Stimulated activated CD4-positive, alpha-beta T cell treated with anti-CD3 and anti-CD28 coated beads, Interleukin-4, amount 100 ng/mL, for 1 hour (primary cell): ENCODE measurements around the gene PFAS.

Source experiments
- DNase-seq: peaks from one replicate; pipeline ENCODE4 v3.0.0-alpha.2; 2020

PFAS gene

GRCh38 chr17:8300627-8301242 is 51.6 kb downstream of the PFAS start:
- DNase-seq: peak; percentile 50

GRCh38 chr17:8310601-8311123 is 61.6 kb downstream of the PFAS start:
- DNase-seq: no peak

GRCh38 chr17:8311131-8311790 is 62.2 kb downstream of the PFAS start:
- no peak for DNase-seq

- no peak for DNase-seq
Observed at GRCh38 chr17:8312251-8312650, 63.2 kb downstream of the PFAS start.

- DNase-seq: no peak
Observed at GRCh38 chr17:8312726-8313600, 63.9 kb downstream of the PFAS start.

- no peak for DNase-seq
Observed at GRCh38 chr17:8314797-8315763, 66.0 kb downstream of the PFAS start.

GRCh38 chr17:8315764-8316217 is 66.7 kb downstream of the PFAS start:
- no peak for DNase-seq

- DNase-seq: no peak
Observed at GRCh38 chr17:8318010-8318935, 69.2 kb downstream of the PFAS start.
